GM12878 (cell line): ENCODE results near the gene B4GALNT4. TPM values are rescaled to one million over a fixed set of nuclear protein-coding genes. Genes with fewer than 3 reads are reported as not detected.

Experiments used
- ATAC-seq: fragments of 200-7000 bp; cut with Tn5 transposase; 3 replicates; pipeline ENCODE4 v1.9.1; 2020; ENCODE audit warnings: mild to moderate bottlenecking, moderate library complexity
- BruUV-seq: library from RNA; stranded (reverse); fragments of 400-500 nt; replicated peaks from 2 replicates; lab custom pipeline; 2021; lab: Mats Ljungman, UMichigan
- CTCF ChIA-PET: fragments of 300-600 bp; sonication (Branson Sonifier 250); formaldehyde crosslinking; extraction: SDS; loops from one replicate; lab custom pipeline; 2021; ENCODE audit warnings: inconsistent platforms; lab: Yijun Ruan, JAX
- POLR2A ChIA-PET: fragments of 350-600 bp; formaldehyde crosslinking; extraction: SDS; loops from one replicate; lab custom pipeline; 2021; ENCODE audit warnings: inconsistent platforms; lab: Charles Lee
- RAD21 ChIA-PET: fragments of 300-600 bp; sonication (Branson Sonifier 250); formaldehyde crosslinking; loops from one replicate; lab custom pipeline; 2023; ENCODE audit warnings: antibody characterized with exemption; ENCODE audit not compliant: unreplicated experiment; lab: Charles Lee
- SMC1A ChIA-PET: fragments of 300-600 bp; sonication (Branson Sonifier 250); formaldehyde crosslinking; loops from one replicate; lab custom pipeline; 2023; ENCODE audit not compliant: unreplicated experiment, uncharacterized antibody; lab: Charles Lee
- DNase-seq: peaks from one replicate; pipeline ENCODE4 v3.0.0-alpha.2; 2011; ENCODE audit warnings: low read depth, low spot score
- FAIRE-seq: peaks from 3 replicates; lab custom pipeline; 2011; peaks lifted over from hg19 to GRCh38; lab: Jason Lieb, UNC
- H2AFZ ChIP-seq: 2 replicates; pipeline ENCODE4 v1.6.0; 2011; ENCODE audit warnings: low read depth, low read length, control low read depth; ENCODE audit not compliant: control insufficient read depth
- H3K27ac ChIP-seq: 2 replicates; pipeline ENCODE4 v1.5.1; 2011; ENCODE audit warnings: control low read depth; ENCODE audit not compliant: control insufficient read depth, insufficient read depth
- H3K27me3 ChIP-seq, 2 experiments: replicated peaks in 1 of 2; 2 replicates each; pipeline versions ENCODE4 v1.6.0 to v1.6.1; 2011; ENCODE audit warnings: low read length in 1 of 2; ENCODE audit not compliant: control insufficient read depth in 2 of 2, insufficient read depth in 2 of 2
- H3K36me3 ChIP-seq, 2 experiments: 2 replicates each; pipeline ENCODE4 v1.5.1; 2011; ENCODE audit warnings: low read length in 1 of 2; ENCODE audit not compliant: control insufficient read depth in 2 of 2, insufficient read depth in 2 of 2
- H3K4me1 ChIP-seq: 2 replicates; pipeline ENCODE4 v1.6.1; 2011; ENCODE audit warnings: mild to moderate bottlenecking, low read length, moderate library complexity, mixed read lengths; ENCODE audit not compliant: control insufficient read depth, insufficient read depth
- H3K4me2 ChIP-seq: 2 replicates; pipeline ENCODE4 v1.6.0; 2011; ENCODE audit warnings: control low read depth; ENCODE audit not compliant: control insufficient read depth, insufficient read depth
- H3K4me3 ChIP-seq: fragments of 200-600 bp; sonication (generic); 2 replicates; pipeline ENCODE4 v1.5.1; 2016
- H3K79me2 ChIP-seq: 2 replicates; pipeline ENCODE4 v1.6.0; 2011; ENCODE audit warnings: low read length; ENCODE audit not compliant: control insufficient read depth, insufficient read depth
- H3K9ac ChIP-seq: 2 replicates; pipeline ENCODE4 v1.8.0; 2011; ENCODE audit warnings: low read length, control low read depth, mixed read lengths; ENCODE audit not compliant: control insufficient read depth, insufficient read depth
- H3K9me3 ChIP-seq: replicated peaks from 3 replicates; pipeline ENCODE4 v1.5.1; 2011; ENCODE audit warnings: mild to moderate bottlenecking, low read length; ENCODE audit not compliant: control insufficient read depth, insufficient read depth
- H4K20me1 ChIP-seq: 2 replicates; pipeline ENCODE4 v1.6.0; 2011; ENCODE audit not compliant: control insufficient read depth, insufficient read depth
- ASH2L ChIP-seq: fragments of 300-600, 200-600 bp; sonication (generic); IDR thresholded peaks from 2 replicates; pipeline ENCODE4 v1.6.1; 2017; ENCODE audit warnings: low read depth, mild to moderate bottlenecking, borderline replicate concordance
- BMI1 ChIP-seq: fragments of 450-650 bp; IDR thresholded peaks from 2 replicates; pipeline ENCODE4 v1.6.1; 2016; ENCODE audit warnings: mild to moderate bottlenecking, moderate library complexity, borderline replicate concordance
- ESRRA ChIP-seq: IDR thresholded peaks from 2 replicates; pipeline ENCODE4 v1.6.1; 2012; ENCODE audit warnings: mild to moderate bottlenecking, low read length, improper control_type of control experiment
- GATAD2B ChIP-seq: fragments of 450-650 bp; conservative IDR thresholded peaks from 2 replicates; pipeline ENCODE4 v1.6.1; 2017; ENCODE audit warnings: low read depth, mild to moderate bottlenecking, moderate library complexity
- HDGF ChIP-seq: fragments of 450-650 bp; IDR thresholded peaks from 2 replicates; pipeline ENCODE4 v1.6.1; 2016; ENCODE audit warnings: antibody characterized with exemption
- JUND ChIP-seq: IDR thresholded peaks from 2 replicates; pipeline ENCODE4 v1.6.1; 2012; ENCODE audit warnings: low read depth, mild to moderate bottlenecking, low read length, improper control_type of control experiment, moderate library complexity
- KAT2A ChIP-seq: conservative IDR thresholded peaks from 2 replicates; pipeline ENCODE4 v1.6.1; 2011; ENCODE audit warnings: low read depth, low read length; ENCODE audit not compliant: control insufficient read depth
- NBN ChIP-seq: fragments of 450-650 bp; IDR thresholded peaks from 2 replicates; pipeline ENCODE4 v1.6.1; 2016
- PKNOX1 ChIP-seq: fragments of 450-650 bp; IDR thresholded peaks from 2 replicates; pipeline ENCODE4 v1.6.1; 2016; ENCODE audit warnings: mild to moderate bottlenecking
- PML ChIP-seq: IDR thresholded peaks from 2 replicates; pipeline ENCODE4 v1.6.1; 2012; ENCODE audit warnings: low read length, inconsistent platforms
- POLR2AphosphoS2 ChIP-seq: IDR thresholded peaks from 2 replicates; pipeline ENCODE4 v1.6.1; 2011; ENCODE audit warnings: low read depth, mild to moderate bottlenecking, low read length, improper control_type of control experiment, moderate library complexity
- SIX5 ChIP-seq: IDR thresholded peaks from 2 replicates; pipeline ENCODE4 v1.6.1; 2011; ENCODE audit warnings: mild to moderate bottlenecking, low read depth, low read length, moderate library complexity; ENCODE audit not compliant: severe bottlenecking
- SPI1 ChIP-seq: IDR thresholded peaks from 2 replicates; pipeline ENCODE4 v1.6.1; 2011; ENCODE audit warnings: low read depth, mild to moderate bottlenecking, low read length, moderate library complexity, borderline replicate concordance; ENCODE audit not compliant: insufficient read depth
- TCF3 ChIP-seq: IDR thresholded peaks from 2 replicates; pipeline ENCODE4 v1.6.1; 2012; ENCODE audit warnings: low read depth, mild to moderate bottlenecking, low read length, borderline replicate concordance; ENCODE audit not compliant: insufficient read depth
- ZNF274 ChIP-seq: IDR thresholded peaks from one replicate; pipeline ENCODE4 v1.8.0; 2011; ENCODE audit not compliant: insufficient read length, insufficient read depth
- ZSCAN29 ChIP-seq: fragments of 450-650 bp; IDR thresholded peaks from 2 replicates; pipeline ENCODE4 v1.6.1; 2017; ENCODE audit warnings: mild to moderate bottlenecking, moderate library complexity
- ZZZ3 ChIP-seq: IDR thresholded peaks from 2 replicates; pipeline ENCODE4 v1.6.1; 2011; ENCODE audit warnings: low read depth; ENCODE audit not compliant: control insufficient read depth, insufficient read length
- WGBS: methylation state at CpG from one replicate; pipeline ENCODE4 v1.1.6; 2016; ENCODE audit warnings: low lambda C conversion rate; ENCODE audit not compliant: insufficient replicate concordance, insufficient coverage; ENCODE audit errors: missing lambda C conversion rate; 5-methylcytosine and 5-hydroxymethylcytosine counted together
- in situ Hi-C: fragments of 300-500 bp; cut with MboI; formaldehyde crosslinking; loops from 9 replicates; pipeline ENCODE4 v1.14.3; 2018; ENCODE audit warnings: mixed read lengths
- intact Hi-C: fragments of 100-400 bp; cut with micrococcal nuclease; formaldehyde crosslinking; loops from one replicate; pipeline ENCODE4 v1.14.2; 2022; ENCODE audit not compliant: unreplicated experiment
- polyA plus RNA-seq, 11 experiments: library from polyadenylated mRNA; depleted of rRNA in 4 of 11; unstranded in 6 of 11; stranded (reverse) in 5 of 11; fragments of >200 nt; fragmentation: Nextera tagmentation in 4 of 11; fragmentation: Illumina TruSeq in 1 of 11; extraction: Ambion mirVana in 4 of 11; extraction: Trizol in 1 of 11; gene quantifications; 1 replicate in 1 of 11; 2 replicates in 10 of 11; pipeline versions ENCODE4 v1.2.1 to v1.2.3, GENCODE V29; 2011 to 2016; ENCODE audit warnings: inconsistent platforms in 2 of 11, missing spikeins in 2 of 11, low read depth in 1 of 11
- total RNA-seq, 4 experiments: library from RNA; depleted of rRNA in 3 of 4; stranded (reverse); fragments of >200 nt in 3 of 4; fragmentation: Illumina TruSeq in 1 of 4; extraction: Trizol in 1 of 4; gene quantifications; 2 replicates each; pipeline versions ENCODE4 v1.2.1 to v1.2.3, GENCODE V29; 2013 to 2021
- TF ChIP-seq, protein P1 (sequence below): IDR thresholded peaks from 2 replicates; pipeline ENCODE4 v1.6.1; 2011; ENCODE audit warnings: borderline replicate concordance, low read depth, mild to moderate bottlenecking, moderate library complexity, mixed read lengths, low read length; ENCODE audit not compliant: insufficient read depth; ENCODE audit errors: extremely low read length

The B4GALNT4 gene
- total and polyA plus RNA-seq, 10 of the 15 experiments (the other 5 are each of a cell fraction or from before 2014, with no cell fraction given): 0.04 to 0.82 (median 0.40) TPM; not detected in 6

GRCh38 chr11:412641-413119, 43.4 kb downstream of the B4GALNT4 start:
- no peak overlapping the region for H3K27ac ChIP-seq
- no peak overlapping the region for H2AFZ ChIP-seq
- ChIA-PET SMC1A (no interaction called here), POLR2A (no interaction called here), CTCF (interaction anchor here (0.9 kb wide), 1 partner anchor 36 kb away, joined by 3 read pairs; no protein-coding TSS in a partner anchor), RAD21 (no interaction called here)
- H3K9ac ChIP-seq: no peak overlapping the region
- no peak for ATAC-seq
- no peaks in the 10 kb centered on the region for H3K79me2 ChIP-seq
- whole genome bisulfite sequencing: 49% methylated on average over 13 of the region's 15 CpGs
- peaks cover 8% of the 10 kb centered on the region for H3K4me1 ChIP-seq
- in situ Hi-C loops: no loop called here
- no peaks in the 10 kb centered on the region for H4K20me1 ChIP-seq
- H3K36me3 ChIP-seq: no peaks in the 10 kb centered on the region
- no peaks in the 10 kb centered on the region for H3K27me3 ChIP-seq
- no peak overlapping the region for H3K4me2 ChIP-seq
- BruUV-seq: no TSS peak
- intact Hi-C loops: no loop called here
- DNase-seq: no peak
- no peak for FAIRE-seq
- no peak overlapping the region for H3K4me3 ChIP-seq
- TF ChIP-seq, protein P1, sequence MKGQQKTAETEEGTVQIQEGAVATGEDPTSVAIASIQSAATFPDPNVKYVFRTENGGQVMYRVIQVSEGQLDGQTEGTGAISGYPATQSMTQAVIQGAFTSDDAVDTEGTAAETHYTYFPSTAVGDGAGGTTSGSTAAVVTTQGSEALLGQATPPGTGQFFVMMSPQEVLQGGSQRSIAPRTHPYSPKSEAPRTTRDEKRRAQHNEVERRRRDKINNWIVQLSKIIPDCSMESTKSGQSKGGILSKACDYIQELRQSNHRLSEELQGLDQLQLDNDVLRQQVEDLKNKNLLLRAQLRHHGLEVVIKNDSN: no peak
- TF ChIP-seq NBN (no peak), ASH2L (no peak), ZZZ3 (no peak), PML (no peak), SIX5 (no peak), ZSCAN29 (no peak), HDGF (no peak), JUND (no peak), ZNF274 (no peak), KAT2A (no peak), SPI1 (no peak), GATAD2B (no peak), POLR2AphosphoS2 (no peak), PKNOX1 (no peak), ESRRA (no peak), BMI1 (no peak), TCF3 (no peak)
- H3K9me3 ChIP-seq: no peaks in the 10 kb centered on the region
